AG09319 (cell line): ENCODE data around the gene SH2D5.

Source experiments
- DNase-seq: peaks from one replicate; pipeline ENCODE4 v3.0.0-alpha.2; 2010; ENCODE audit warnings: low read depth; ENCODE audit errors: extremely low read depth
- CTCF ChIP-seq: IDR thresholded peaks from 2 replicates; pipeline ENCODE4 v1.5.1; 2011; ENCODE audit warnings: low read depth, mild to moderate bottlenecking, inconsistent platforms, low read length, moderate library complexity

SH2D5 gene

GRCh38 chr1:20717452-20718342 is 14.8 kb downstream of the SH2D5 start, which contains the start of gene KIF17:
Gene KIF17 (minus strand): TSS chr1:20718007. CDS start chr1:20717706, 301 bp downstream.
- TF ChIP-seq CTCF, result no peak
- peak; percentile 41 for DNase-seq

GRCh38 chr1:20716232-20716631 is 16.3 kb downstream of the SH2D5 start:
- no peak for DNase-seq
- no peak for TF ChIP-seq CTCF

- no peak for DNase-seq
- no peak for TF ChIP-seq CTCF
These were observed 17.1 kb downstream of the SH2D5 start for GRCh38 chr1:20715406-20715805.

GRCh38 chr1:20713440-20713839 is 19.1 kb downstream of the SH2D5 start:
- TF ChIP-seq CTCF, result no peak

GRCh38 chr1:20712215-20712577 is 20.3 kb downstream of the SH2D5 start:
- DNase-seq, result no peak
- no peak for TF ChIP-seq CTCF

More at GRCh38 chr1:20713440-20713839, 19.1 kb downstream of the SH2D5 start:
- no peak for DNase-seq

- no peak for TF ChIP-seq CTCF
- no peak for DNase-seq
These were observed 21.0 kb downstream of the SH2D5 start for GRCh38 chr1:20711285-20712214.
